T-helper 1 cell (primary cell): ENCODE measurements around the gene NTM.
"Not testable (repeated sequence)": the region's sequence is repeated elsewhere in the genome, so short reads cannot be mapped to it uniquely, and the experiment has no call there.

Source experiments
- DNase-seq, 5 donors: peaks; one replicate each; pipeline ENCODE4 v3.0.0-alpha.2; 2012 to 2020
- total RNA-seq, 4 donors: gene quantifications; one replicate each; lab custom pipeline; 2026; lab: John Stamatoyannopoulos, UW

The NTM gene
- 0 to 0.12 (median 0) reads per million in 4 donors for total RNA-seq

- no peak for DNase-seq
Observed at GRCh38 chr11:131370090-131370751, at the start of gene NTM. NTM (plus strand) TSS chr11:131370615.

DNA sequence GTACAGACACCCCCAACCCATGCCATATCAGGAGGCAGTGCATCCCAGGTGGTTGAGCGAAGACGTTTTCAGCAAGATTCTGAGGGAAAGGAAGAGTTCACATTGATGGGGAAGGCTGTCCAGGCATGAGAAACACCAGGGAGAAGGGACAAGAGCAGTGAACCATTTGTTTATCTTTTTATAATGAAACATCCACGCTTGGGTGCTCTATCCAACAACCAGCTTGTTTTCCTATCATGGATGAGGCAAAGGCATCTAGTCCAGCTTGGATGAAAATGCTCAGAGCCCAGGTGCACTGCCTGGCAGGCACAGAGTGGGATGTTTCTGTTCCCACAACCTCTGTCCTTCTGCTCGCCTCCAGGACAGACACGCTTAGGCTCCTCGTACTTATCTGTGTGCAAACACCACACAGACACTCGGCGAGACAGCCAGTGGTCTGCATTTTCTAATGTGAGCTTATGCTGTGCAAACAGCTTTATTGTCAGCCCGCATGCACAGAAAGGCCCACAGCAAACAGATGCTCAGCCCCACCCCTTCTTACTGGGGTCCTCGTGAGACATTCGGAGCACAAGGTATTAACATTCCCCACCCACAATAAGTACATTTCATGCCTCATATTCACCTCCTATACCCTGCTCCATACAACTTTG lies 45.4 kb upstream of the NTM start:
- no peak for DNase-seq

GRCh38 chr11:131326829-131327228 lies 43.6 kb upstream of the NTM start:
- no peak for DNase-seq

DNA sequence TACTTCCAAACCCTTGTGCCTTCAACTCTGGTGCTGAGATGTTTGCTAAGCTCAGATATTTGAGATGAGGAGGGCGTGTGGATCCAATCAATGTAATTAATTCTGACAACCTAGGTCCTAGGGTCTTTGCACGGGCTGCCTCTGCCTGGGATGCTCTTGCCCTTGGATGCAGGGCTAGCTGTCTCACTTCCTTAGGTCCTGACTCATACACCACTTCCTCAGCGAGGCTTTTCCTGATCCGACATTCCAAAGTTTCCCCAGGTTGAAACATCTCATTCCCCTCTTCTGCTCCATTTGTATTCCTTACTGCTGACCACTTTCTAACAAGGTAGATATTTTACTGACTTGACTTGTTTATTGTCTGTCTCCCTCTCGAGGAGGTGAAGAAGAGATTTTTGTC lies 43.0 kb upstream of the NTM start:
- DNase-seq: no peak

- DNase-seq: no peak
Observed at GRCh38 chr11:131328843-131329242, 41.6 kb upstream of the NTM start.

DNA sequence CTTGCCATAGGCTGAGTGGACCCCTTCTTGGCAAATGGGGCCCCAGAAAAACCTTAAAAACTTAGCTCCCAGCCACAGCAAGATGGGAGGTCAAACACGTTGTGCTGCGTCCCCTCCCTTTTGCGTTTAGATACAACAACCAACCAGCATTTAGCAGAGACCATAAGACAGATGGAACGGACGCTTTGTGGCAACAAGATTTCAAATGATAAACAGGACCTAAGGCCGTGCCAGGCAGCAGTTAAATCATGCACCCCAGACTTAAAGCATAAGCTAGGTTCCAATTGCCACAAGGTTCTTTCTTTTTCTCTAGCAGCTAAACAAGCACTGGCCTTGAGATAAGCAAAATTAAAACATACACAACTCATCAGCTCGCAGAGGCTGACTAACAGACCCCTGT lies 39.4 kb upstream of the NTM start:
- no peak for DNase-seq

- no peak for DNase-seq
Observed at GRCh38 chr11:131331546-131331945, 38.9 kb upstream of the NTM start.

- no peak for DNase-seq
Observed at GRCh38 chr11:131334601-131335000, 35.8 kb upstream of the NTM start.

GRCh38 chr11:131341900-131342299 lies 28.5 kb upstream of the NTM start:
- DNase-seq: not testable (repeated sequence)

DNA sequence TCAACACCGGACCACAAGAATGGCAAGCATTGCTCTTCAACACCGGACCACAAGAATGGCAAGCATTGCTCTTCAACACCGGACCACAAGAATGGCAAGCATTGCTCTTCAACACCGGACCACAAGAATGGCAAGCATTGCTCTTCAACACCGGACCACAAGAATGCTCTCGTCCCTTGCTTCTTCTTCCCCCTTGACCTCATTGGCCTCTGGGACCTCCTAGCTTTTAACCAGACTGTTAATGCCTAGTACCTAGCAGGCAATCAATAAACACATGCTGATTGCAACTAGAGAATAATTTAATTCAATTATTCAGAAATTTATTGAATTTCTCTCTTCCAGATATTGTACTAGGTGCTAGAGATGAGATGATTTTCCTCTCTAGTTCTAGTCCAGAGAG lies 28.0 kb upstream of the NTM start:
- not testable (repeated sequence) for DNase-seq

DNA sequence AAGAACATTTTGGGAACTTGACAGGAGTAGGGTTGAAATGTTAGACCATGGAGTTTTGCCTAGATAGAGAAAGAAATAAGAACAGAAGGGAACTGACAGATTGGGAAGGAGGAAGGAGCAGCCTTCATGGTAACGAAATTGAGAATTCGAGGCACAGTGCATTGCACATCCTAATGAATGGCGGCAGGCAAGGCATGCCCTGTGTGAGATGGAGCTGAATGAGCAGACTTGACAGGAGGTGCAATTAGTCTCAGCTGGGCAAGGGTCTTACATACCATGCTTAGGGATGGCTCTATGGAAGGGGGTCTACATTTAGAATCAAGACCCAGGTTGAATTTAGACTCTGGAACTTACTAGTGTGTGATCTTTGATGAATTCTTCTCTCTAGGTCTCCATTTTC lies 25.0 kb upstream of the NTM start:
- DNase-seq: no peak

- no peak for DNase-seq
Observed at GRCh38 chr11:131349368-131350086, 20.9 kb upstream of the NTM start.

GRCh38 chr11:131350872-131351271 lies 19.5 kb upstream of the NTM start:
- no peak for DNase-seq

GRCh38 chr11:131351848-131352247 lies 18.6 kb upstream of the NTM start:
- no peak for DNase-seq

- no peak for DNase-seq
Observed at GRCh38 chr11:131353766-131354165, 16.6 kb upstream of the NTM start.

DNA sequence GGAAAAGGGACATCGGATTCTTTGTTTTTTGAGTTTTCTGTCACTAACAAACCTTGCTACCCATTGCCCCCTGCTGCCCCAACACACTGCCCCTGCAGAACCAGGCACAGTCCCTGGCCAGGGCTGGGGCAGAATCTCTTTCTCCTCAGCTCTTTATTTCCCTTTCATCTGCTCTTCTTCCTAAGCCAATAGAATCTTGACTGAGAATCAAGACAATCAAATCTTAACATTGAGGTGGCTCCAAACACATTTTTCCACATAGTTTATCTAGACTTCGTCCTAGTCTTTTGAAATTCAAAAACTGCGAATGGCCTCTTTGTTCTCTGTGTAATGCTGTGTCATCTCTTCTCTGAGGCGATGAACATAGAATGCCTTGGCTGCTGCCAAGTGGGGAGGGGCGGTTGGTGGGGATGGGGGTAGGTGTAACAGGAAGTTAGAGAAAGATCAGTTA lies 16.1 kb upstream of the NTM start:
- no peak for DNase-seq

- no peak for DNase-seq
Observed at GRCh38 chr11:131356206-131356605, 14.2 kb upstream of the NTM start.

DNA sequence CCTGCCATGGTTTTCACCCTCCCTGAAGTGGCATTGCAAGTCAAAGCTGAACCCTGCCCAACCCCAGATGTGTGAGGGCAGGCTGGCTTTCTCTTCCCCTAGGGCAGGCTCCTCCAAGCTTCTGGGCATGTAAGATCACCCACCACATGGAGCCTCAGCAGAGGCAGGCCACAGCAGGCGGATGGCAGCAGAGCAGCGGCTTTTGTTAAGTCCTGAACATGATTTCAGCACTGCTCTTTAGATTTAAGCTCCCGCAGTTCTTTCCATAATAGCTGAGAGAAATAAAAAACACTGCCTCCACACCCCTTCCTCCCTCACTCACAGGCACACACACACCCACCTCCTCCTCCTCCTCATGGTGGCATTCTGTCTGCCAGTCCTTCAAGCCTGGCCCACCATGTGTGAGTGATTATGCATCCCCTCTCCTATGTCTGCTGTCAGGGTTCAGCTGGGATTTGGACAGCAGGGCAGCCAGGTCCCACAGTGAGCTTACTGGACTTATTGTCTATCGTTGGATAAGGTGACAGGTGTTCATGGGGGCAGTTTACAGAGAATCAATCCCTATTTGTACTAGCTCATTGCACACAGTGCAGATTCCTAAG lies 5.0 kb upstream of the NTM start:
- no peak for DNase-seq

DNA sequence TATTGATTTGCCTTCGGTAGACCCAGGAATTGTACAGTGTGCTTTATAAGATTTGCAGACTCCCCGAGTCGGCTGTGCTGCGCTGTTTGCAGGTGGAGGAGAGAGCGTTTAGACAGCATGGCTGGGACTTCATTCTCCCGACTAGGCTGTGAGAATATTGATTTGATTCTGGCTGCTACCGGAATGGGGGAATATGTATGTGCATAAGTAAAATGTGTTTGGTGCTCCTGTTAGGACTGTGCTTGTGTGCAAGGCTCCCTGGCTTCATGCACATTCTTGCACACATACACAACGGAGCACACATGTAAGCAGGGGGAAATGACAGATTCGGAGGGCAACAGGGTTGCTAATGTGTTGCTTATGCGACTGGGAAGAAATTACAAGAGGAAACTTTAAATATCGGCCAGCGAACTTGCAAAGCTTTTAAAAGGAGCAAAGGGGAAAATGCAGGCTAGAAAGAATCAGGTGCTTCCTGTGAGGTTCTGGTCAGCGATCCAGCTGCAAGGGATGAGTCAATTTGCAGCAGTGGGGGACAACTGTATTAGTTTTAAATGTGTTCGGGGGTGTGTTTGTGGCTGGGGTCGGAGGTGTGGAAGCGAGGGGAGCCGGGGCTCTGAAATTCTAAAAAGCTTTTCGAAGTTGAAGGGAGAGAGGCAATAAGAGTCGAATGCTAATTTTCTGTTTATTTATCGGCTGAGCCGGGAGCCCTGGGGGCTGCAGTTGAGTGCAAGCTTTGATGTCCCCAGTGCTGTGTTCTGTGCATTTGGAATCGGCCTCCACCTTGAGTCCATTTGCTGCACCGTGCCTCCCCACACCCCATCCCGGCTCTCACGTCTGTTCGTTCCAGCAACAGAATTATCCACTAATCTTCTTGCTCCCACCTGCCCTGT lies 731 bp downstream of the NTM start:
- no peak for DNase-seq

- DNase-seq: no peak
Observed at GRCh38 chr11:131371791-131372104, 1.3 kb downstream of the NTM start.

DNA sequence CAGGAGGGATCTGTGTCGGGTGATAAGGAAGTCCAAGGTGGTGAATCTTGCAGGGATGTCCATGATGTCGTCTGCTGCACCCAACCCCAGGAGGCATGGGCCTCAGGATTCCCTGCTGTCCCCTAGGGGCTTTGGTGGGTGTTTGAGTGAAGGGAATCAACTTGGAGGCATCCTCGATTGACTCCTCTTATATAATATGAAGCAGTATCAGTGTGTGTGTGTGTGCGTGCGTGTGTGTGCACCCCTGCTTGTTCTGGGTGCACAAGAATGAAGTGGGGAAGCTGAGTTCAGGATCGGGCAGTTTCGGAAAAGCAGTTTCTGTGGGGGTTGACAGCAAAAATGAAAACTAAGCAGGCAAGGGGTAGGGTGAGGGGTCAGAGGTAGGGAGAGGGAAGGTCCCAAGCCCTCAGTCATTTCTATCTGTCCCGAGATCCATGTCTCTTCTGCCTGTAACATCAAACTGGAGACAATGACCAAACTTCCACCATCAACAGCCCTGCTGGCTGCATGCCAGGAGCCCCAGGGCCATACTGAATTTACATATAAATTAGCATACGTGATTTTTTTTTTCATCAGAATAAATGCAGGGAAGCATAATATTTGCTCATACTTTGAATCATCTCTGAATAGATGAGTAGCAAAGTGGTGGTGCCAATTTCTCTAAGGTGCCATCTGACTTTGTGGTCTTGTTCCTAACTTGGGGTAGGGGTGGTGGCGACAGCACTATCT lies 2.0 kb downstream of the NTM start:
- no peak for DNase-seq
